ENCODE data around the gene SGIP1.

SGIP1 gene

GRCh38 chr1:66757722-66758240 lies 223.8 kb downstream of the SGIP1 start:
- Histone ChIP-seq H3K9ac (ENCODE audit: low read length) (no peak overlapping the region), H3K4me1 (ENCODE audit: control insufficient read depth, insufficient read depth, low read length) (no peaks in the 10 kb centered on the region), H3K4me3 (ENCODE audit: low read length) (no peak overlapping the region), H3K27ac (ENCODE audit: low read depth, low read length) (no peak overlapping the region), H3K27me3 (ENCODE audit: control insufficient read depth, insufficient read depth, low read length) (no peaks in the 10 kb centered on the region), H3K36me3 (ENCODE audit: control insufficient read depth, insufficient read depth, low read length) (no peaks in the 10 kb centered on the region)

- H3K27ac ChIP-seq (ENCODE audit: low read depth, low read length), result no peak overlapping the region
- no peak overlapping the region for H3K4me3 ChIP-seq (ENCODE audit: low read length)
- no peaks in the 10 kb centered on the region for H3K4me1 ChIP-seq (ENCODE audit: control insufficient read depth, insufficient read depth, low read length)
- no peak overlapping the region for H3K9ac ChIP-seq (ENCODE audit: low read length)
- no peaks in the 10 kb centered on the region for H3K36me3 ChIP-seq (ENCODE audit: control insufficient read depth, insufficient read depth, low read length)
- H3K27me3 ChIP-seq (ENCODE audit: control insufficient read depth, insufficient read depth, low read length), result no peaks in the 10 kb centered on the region
Observed at GRCh38 chr1:66758241-66758755, 224.3 kb downstream of the SGIP1 start.

- no peak overlapping the region for H3K4me3 ChIP-seq (ENCODE audit: low read length)
- no peak overlapping the region for H3K9ac ChIP-seq (ENCODE audit: low read length)
- H3K4me1 ChIP-seq (ENCODE audit: control insufficient read depth, insufficient read depth, low read length), result no peaks in the 10 kb centered on the region
- no peaks in the 10 kb centered on the region for H3K27me3 ChIP-seq (ENCODE audit: control insufficient read depth, insufficient read depth, low read length)
- H3K36me3 ChIP-seq (ENCODE audit: control insufficient read depth, insufficient read depth, low read length), result no peaks in the 10 kb centered on the region
- no peak overlapping the region for H3K27ac ChIP-seq (ENCODE audit: low read depth, low read length)
Observed at GRCh38 chr1:66760506-66760905, 226.6 kb downstream of the SGIP1 start.

- no peaks in the 10 kb centered on the region for H3K27me3 ChIP-seq (ENCODE audit: control insufficient read depth, insufficient read depth, low read length)
- H3K9ac ChIP-seq (ENCODE audit: low read length), result no peak overlapping the region
- H3K4me3 ChIP-seq (ENCODE audit: low read length), result no peak overlapping the region
- H3K27ac ChIP-seq (ENCODE audit: low read depth, low read length), result no peak overlapping the region
- no peaks in the 10 kb centered on the region for H3K4me1 ChIP-seq (ENCODE audit: control insufficient read depth, insufficient read depth, low read length)
- H3K36me3 ChIP-seq (ENCODE audit: control insufficient read depth, insufficient read depth, low read length), result no peaks in the 10 kb centered on the region
Observed at GRCh38 chr1:66761221-66761620, 227.3 kb downstream of the SGIP1 start.

- Histone ChIP-seq H3K36me3 (ENCODE audit: control insufficient read depth, insufficient read depth, low read length) (no peaks in the 10 kb centered on the region), H3K4me3 (ENCODE audit: low read length) (no peak overlapping the region), H3K9ac (ENCODE audit: low read length) (no peak overlapping the region), H3K27ac (ENCODE audit: low read depth, low read length) (no peak overlapping the region), H3K4me1 (ENCODE audit: control insufficient read depth, insufficient read depth, low read length) (no peaks in the 10 kb centered on the region), H3K27me3 (ENCODE audit: control insufficient read depth, insufficient read depth, low read length) (no peaks in the 10 kb centered on the region)
Observed at GRCh38 chr1:66764994-66765578, 231.1 kb downstream of the SGIP1 start.

- H3K4me3 ChIP-seq (ENCODE audit: low read length), result no peak overlapping the region
- no peaks in the 10 kb centered on the region for H3K4me1 ChIP-seq (ENCODE audit: control insufficient read depth, insufficient read depth, low read length)
- no peaks in the 10 kb centered on the region for H3K36me3 ChIP-seq (ENCODE audit: control insufficient read depth, insufficient read depth, low read length)
- H3K27me3 ChIP-seq (ENCODE audit: control insufficient read depth, insufficient read depth, low read length), result no peaks in the 10 kb centered on the region
- no peak overlapping the region for H3K27ac ChIP-seq (ENCODE audit: low read depth, low read length)
- no peak overlapping the region for H3K9ac ChIP-seq (ENCODE audit: low read length)
Observed at GRCh38 chr1:66767626-66768025, 233.7 kb downstream of the SGIP1 start.

- no peaks in the 10 kb centered on the region for H3K4me1 ChIP-seq (ENCODE audit: control insufficient read depth, insufficient read depth, low read length)
- H3K4me3 ChIP-seq (ENCODE audit: low read length), result no peak overlapping the region
- H3K36me3 ChIP-seq (ENCODE audit: control insufficient read depth, insufficient read depth, low read length), result no peaks in the 10 kb centered on the region
- no peak overlapping the region for H3K27ac ChIP-seq (ENCODE audit: low read depth, low read length)
- H3K27me3 ChIP-seq (ENCODE audit: control insufficient read depth, insufficient read depth, low read length), result no peaks in the 10 kb centered on the region
- no peak overlapping the region for H3K9ac ChIP-seq (ENCODE audit: low read length)
Observed at GRCh38 chr1:66768965-66769364, 235.0 kb downstream of the SGIP1 start.

GRCh38 chr1:66769512-66770229 lies 235.7 kb downstream of the SGIP1 start:
- no peaks in the 10 kb centered on the region for H3K4me1 ChIP-seq (ENCODE audit: control insufficient read depth, insufficient read depth, low read length)
- H3K27ac ChIP-seq (ENCODE audit: low read depth, low read length), result no peak overlapping the region
- no peak overlapping the region for H3K9ac ChIP-seq (ENCODE audit: low read length)
- no peaks in the 10 kb centered on the region for H3K36me3 ChIP-seq (ENCODE audit: control insufficient read depth, insufficient read depth, low read length)
- no peaks in the 10 kb centered on the region for H3K27me3 ChIP-seq (ENCODE audit: control insufficient read depth, insufficient read depth, low read length)
- no peak overlapping the region for H3K4me3 ChIP-seq (ENCODE audit: low read length)

- no peak overlapping the region for H3K9ac ChIP-seq (ENCODE audit: low read length)
- no peak overlapping the region for H3K4me3 ChIP-seq (ENCODE audit: low read length)
- H3K36me3 ChIP-seq (ENCODE audit: control insufficient read depth, insufficient read depth, low read length), result no peaks in the 10 kb centered on the region
- H3K4me1 ChIP-seq (ENCODE audit: control insufficient read depth, insufficient read depth, low read length), result no peaks in the 10 kb centered on the region
- H3K27me3 ChIP-seq (ENCODE audit: control insufficient read depth, insufficient read depth, low read length), result no peaks in the 10 kb centered on the region
- no peak overlapping the region for H3K27ac ChIP-seq (ENCODE audit: low read depth, low read length)
Observed at GRCh38 chr1:66770240-66770639, 236.3 kb downstream of the SGIP1 start.

GRCh38 chr1:66770694-66771093 lies 236.7 kb downstream of the SGIP1 start:
- Histone ChIP-seq H3K27me3 (ENCODE audit: control insufficient read depth, insufficient read depth, low read length) (no peaks in the 10 kb centered on the region), H3K9ac (ENCODE audit: low read length) (no peak overlapping the region), H3K27ac (ENCODE audit: low read depth, low read length) (no peak overlapping the region), H3K4me3 (ENCODE audit: low read length) (no peak overlapping the region), H3K4me1 (ENCODE audit: control insufficient read depth, insufficient read depth, low read length) (no peaks in the 10 kb centered on the region), H3K36me3 (ENCODE audit: control insufficient read depth, insufficient read depth, low read length) (no peaks in the 10 kb centered on the region)

GRCh38 chr1:66773227-66773626 lies 239.3 kb downstream of the SGIP1 start:
- Histone ChIP-seq H3K4me1 (ENCODE audit: control insufficient read depth, insufficient read depth, low read length) (no peaks in the 10 kb centered on the region), H3K4me3 (ENCODE audit: low read length) (no peak overlapping the region), H3K9ac (ENCODE audit: low read length) (no peak overlapping the region), H3K27ac (ENCODE audit: low read depth, low read length) (no peak overlapping the region), H3K27me3 (ENCODE audit: control insufficient read depth, insufficient read depth, low read length) (no peaks in the 10 kb centered on the region), H3K36me3 (ENCODE audit: control insufficient read depth, insufficient read depth, low read length) (no peaks in the 10 kb centered on the region)

- Histone ChIP-seq H3K9ac (ENCODE audit: low read length) (no peak overlapping the region), H3K27me3 (ENCODE audit: control insufficient read depth, insufficient read depth, low read length) (no peaks in the 10 kb centered on the region), H3K4me1 (ENCODE audit: control insufficient read depth, insufficient read depth, low read length) (no peaks in the 10 kb centered on the region), H3K36me3 (ENCODE audit: control insufficient read depth, insufficient read depth, low read length) (no peaks in the 10 kb centered on the region), H3K27ac (ENCODE audit: low read depth, low read length) (no peak overlapping the region), H3K4me3 (ENCODE audit: low read length) (no peak overlapping the region)
Observed at GRCh38 chr1:66774438-66774837, 240.5 kb downstream of the SGIP1 start.

GRCh38 chr1:66775646-66776045 lies 241.7 kb downstream of the SGIP1 start:
- Histone ChIP-seq H3K36me3 (ENCODE audit: control insufficient read depth, insufficient read depth, low read length) (no peaks in the 10 kb centered on the region), H3K4me3 (ENCODE audit: low read length) (no peak overlapping the region), H3K27ac (ENCODE audit: low read depth, low read length) (no peak overlapping the region), H3K4me1 (ENCODE audit: control insufficient read depth, insufficient read depth, low read length) (no peaks in the 10 kb centered on the region), H3K9ac (ENCODE audit: low read length) (no peak overlapping the region), H3K27me3 (ENCODE audit: control insufficient read depth, insufficient read depth, low read length) (no peaks in the 10 kb centered on the region)
